ENCODE results near the gene CACNA1D.

Gene CACNA1D

GRCh38 chr3:53613125-53613524 is 118.7 kb downstream of the CACNA1D start:
- no peak for TF ChIP-seq CTCF (IDR thresholded peaks at IDR 0.05)

- TF ChIP-seq CTCF (IDR thresholded peaks at IDR 0.05) = no peak
Measured at GRCh38 chr3:53614307-53614706, 119.9 kb downstream of the CACNA1D start.

- TF ChIP-seq CTCF (IDR thresholded peaks at IDR 0.05) = no peak
Measured at GRCh38 chr3:53616321-53616720, 121.9 kb downstream of the CACNA1D start.

GRCh38 chr3:53616971-53617892 is 122.8 kb downstream of the CACNA1D start:
- no peak for TF ChIP-seq CTCF (IDR thresholded peaks at IDR 0.05)

DNA sequence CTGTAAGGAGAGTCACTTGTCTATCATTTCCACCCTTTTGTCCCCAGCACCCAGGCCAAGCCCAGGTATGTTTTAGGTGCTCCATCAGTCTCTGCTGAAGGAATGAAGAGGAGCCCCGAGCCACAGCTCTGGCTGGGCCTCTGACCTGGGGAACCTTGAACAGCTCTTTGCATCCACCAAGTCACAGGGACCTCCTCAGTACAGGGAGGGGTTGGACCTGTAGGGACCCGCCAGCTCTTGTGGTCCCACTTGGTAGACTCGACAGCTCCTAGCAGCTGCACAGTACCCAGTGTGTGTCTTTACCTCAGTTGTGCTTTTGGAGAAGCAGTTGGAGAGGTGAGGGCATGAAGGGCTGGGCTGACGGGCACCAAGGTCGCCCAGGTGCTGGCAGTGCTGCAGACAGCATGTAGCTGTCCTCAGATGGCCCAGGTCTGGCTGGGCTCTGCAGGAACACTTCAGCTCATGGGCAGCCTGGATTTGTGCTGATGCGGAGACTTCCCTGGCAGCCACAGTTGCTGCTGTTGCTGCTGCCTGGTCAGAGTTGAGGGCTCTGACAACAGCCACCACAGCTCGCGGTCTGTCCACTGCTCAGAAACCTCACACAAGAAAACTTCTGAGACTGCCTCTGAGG is 123.6 kb downstream of the CACNA1D start:
- no peak for TF ChIP-seq CTCF (IDR thresholded peaks at IDR 0.05)

- no peak for TF ChIP-seq CTCF (IDR thresholded peaks at IDR 0.05)
Measured at GRCh38 chr3:53618524-53618906, 124.1 kb downstream of the CACNA1D start.

DNA sequence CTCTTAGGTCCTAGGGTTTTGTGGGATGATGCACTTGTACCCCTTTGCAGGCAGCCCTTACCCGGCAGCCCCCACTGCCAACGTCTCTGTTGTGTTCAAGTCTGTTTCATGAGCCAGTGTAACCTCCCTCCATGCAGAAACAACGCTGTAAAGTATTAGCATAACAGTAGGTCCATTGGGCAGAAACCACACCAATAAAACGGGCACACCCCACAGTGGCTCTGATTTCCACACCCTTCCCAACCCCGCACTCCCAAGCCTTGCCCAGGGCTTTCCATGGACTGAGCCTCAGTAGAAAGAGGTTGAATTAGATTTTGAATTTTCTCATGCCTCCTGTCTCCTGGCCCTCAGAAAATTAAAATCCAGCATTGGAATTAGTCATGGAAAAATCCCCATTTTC is 124.5 kb downstream of the CACNA1D start:
- TF ChIP-seq CTCF (IDR thresholded peaks at IDR 0.05) = no peak

Data from LNCAP (cell line).